Stimulated activated CD4-positive, alpha-beta T cell treated with anti-CD3 and anti-CD28 coated beads, Interleukin-15, amount 100 ng/mL, for 24 hours (primary cell): Measurements from ENCODE around the gene SH3RF3.
"Not testable (repeated sequence)": the region's sequence is repeated elsewhere in the genome, so short reads cannot be mapped to it uniquely, and the experiment has no call there.

Source experiments
- DNase-seq: peaks from one replicate; pipeline ENCODE4 v3.0.0-alpha.2; 2020

The SH3RF3 gene

DNA sequence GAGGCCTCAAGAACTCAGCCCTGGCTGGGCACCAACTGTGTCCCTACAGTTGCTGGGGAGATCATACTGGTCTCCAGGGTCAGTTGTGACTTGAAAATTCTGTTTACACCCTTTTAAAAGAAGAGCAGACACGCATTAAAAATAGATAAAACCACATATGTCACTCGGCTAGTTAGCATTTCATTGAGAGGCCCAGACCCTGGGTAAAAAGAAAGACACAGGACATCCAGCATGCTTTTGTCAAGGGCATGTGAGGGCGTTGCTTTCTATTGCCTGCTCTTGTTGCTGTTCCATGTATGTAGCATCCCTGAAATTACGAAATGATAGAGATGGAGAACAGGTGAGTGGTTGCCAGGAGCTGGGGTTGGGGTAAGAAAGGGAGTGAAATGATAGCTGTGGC lies 390.5 kb downstream of the SH3RF3 start:
- DNase-seq = no peak

DNA sequence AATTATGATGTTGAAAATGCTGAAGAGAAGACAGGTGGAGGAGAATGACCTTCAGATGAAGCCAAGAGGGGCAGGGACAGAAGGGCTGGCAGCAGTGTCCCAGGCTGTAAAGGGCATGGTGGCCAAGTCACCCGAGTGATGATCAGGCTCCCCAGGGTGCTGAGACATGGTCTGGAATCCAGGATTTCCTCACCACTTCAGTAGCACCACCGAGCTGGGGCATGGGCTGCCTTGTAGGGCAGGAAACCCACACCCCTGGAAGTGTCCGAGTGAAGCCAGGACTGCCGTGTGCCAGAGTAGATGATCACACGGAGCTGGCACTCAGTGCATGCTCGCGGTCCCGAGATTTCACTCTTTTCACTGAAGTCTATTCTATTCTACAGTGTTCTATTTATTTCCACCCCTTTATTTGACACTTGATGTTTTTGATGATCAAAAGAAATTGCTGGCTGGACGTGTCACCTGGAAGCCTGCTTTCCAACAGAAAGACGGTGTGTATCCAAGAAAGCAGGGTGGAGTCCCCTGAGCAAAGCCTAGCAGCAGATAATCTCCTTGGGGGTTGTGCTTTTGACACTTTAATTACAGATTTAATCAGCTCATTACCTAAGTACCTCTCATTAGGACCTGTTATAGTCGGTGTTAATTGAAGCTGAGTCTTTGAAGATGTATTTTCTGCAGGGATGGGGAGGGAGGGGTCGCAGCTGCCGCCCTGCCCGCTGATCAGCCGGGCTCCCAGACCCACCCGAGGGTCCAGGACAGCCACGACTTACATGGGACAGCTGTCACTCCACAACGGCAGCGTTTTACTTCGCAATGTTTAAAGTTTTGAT lies 392.4 kb downstream of the SH3RF3 start:
- DNase-seq = no peak

DNA sequence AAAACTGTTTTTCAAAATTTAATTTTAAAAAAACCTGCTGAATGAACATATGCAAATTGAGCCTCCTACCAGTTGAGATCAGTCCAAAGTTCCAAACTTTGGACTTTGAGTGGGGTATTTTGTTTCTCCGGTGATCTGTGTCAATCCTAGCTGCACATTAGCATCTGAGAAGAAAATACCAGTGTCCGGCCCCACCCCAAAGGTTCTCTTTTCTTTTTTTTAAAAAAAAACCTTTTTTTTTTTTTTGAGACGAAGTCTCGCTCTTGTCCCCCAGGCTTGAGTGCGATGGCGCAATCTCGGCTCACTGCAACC lies 393.0 kb downstream of the SH3RF3 start:
- no peak for DNase-seq

DNA sequence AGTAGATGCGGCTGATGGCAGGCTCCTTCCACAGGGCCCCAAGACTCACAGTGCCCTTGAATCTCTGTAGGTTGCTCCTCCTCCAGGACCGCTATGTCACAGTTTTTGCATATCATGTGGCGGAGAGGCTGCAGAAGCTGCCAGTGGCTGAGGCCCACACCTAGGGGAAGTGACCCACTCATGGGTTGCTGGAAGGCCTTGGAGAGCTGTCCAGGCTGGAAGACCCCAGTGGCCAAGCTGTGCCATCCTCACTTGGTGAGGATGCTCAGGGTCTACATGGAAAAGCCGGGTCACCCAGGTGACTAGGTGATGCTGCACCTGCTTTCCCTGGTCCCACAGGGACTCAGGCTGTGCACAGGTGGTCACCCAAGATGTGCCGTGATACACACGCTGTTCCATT lies 394.1 kb downstream of the SH3RF3 start:
- DNase-seq = no peak

DNA sequence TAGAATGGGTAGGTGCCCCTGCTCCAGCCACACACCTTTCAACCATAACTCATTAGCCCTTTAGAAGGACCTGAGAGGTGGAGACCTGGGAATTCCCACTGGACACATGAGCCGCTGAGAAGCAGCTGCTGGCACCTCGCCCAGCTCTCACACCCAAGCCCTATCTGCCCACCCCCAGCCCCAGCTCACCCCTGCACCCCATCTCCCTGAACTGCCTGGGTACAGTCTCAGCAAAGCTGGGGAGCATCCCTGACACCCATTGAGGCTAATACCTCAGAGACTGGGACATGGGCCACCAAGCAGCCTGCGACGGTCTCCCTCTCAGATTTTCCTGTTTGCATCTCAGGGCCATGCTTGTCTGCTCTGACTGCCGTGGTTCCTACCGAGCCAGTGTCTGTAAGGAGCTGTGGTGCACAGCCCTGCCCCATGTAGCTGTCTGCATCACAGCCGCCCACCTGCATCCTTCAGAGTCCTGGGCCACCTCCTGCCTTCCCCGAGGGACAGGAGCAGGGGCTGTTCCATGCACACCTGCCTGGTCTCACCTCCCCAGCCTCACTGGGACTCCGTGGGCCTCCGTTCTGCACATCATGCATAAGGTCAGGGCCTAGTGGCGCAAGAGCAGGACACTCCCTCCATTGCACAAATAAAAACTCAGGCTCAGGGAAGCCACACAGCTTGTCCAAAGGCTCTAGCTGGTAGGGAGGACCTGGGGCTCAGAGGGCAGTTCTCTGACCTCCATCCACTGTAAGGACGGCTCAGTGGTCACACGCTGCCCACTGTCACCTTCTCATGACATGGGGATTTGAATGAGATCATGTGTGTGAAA lies 394.7 kb downstream of the SH3RF3 start:
- DNase-seq = no peak

DNA sequence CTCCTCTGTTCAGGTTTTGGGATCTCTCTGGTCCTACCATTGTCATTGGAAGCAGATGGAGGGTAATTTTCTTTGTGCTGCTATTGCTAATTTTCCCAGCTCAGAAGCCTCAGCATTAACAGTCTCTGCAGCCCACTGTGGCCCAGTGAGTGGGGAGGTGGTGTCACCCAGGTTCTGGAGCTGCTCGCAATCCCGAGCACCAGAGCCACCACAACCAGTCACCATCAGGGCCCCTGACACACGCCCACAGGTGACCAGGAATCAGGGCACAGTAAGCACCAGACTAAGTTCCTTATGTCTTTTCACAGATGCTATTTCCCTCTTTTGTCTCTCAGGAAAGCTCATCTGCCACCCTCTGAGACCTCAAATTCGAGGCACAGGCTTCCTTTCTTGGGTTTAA lies 396.8 kb downstream of the SH3RF3 start:
- no peak for DNase-seq

DNA sequence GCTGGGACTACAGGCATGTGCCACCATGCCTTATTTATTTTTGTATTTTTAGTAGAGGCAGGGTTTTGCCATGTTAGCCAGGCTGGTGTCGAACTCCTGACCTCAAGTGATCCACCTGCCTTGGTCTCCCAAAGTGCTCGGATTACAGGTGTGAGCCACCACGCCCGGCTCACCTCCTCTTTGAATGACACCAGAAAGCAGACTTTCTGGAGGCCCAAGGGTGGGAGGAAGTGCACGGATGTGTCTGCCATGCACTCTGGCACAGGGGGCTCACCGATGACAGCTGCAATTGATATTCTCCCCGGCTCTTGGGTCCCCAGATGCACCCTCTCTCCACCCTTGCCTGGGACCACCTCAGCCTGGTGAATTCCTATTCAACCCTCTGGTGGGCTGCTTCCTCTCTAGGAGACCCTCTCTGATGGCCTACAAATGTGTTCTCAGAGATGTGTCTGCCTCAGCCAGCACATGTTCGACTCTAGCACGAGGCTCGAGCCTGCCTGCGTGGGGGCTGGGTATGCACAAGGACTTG lies 397.5 kb downstream of the SH3RF3 start:
- no peak for DNase-seq

DNA sequence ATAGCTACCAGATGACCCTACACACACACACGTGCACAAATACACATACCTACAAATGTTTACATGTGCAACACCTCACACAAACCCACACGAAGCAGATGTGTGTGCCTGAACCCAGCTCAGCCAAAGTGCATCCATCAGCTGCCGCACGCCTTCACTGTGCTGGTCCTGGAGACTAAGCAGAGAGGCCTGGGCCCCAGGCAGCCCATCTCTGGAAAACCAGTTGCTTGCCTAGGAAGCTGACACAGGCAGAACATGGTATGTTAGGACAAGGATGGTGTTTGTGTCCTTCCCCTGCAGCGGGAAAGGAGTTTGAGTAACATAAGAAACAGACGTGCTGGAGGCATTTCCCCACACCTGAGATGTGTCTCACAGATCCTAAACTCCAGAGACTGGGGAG lies 398.1 kb downstream of the SH3RF3 start:
- no peak for DNase-seq

DNA sequence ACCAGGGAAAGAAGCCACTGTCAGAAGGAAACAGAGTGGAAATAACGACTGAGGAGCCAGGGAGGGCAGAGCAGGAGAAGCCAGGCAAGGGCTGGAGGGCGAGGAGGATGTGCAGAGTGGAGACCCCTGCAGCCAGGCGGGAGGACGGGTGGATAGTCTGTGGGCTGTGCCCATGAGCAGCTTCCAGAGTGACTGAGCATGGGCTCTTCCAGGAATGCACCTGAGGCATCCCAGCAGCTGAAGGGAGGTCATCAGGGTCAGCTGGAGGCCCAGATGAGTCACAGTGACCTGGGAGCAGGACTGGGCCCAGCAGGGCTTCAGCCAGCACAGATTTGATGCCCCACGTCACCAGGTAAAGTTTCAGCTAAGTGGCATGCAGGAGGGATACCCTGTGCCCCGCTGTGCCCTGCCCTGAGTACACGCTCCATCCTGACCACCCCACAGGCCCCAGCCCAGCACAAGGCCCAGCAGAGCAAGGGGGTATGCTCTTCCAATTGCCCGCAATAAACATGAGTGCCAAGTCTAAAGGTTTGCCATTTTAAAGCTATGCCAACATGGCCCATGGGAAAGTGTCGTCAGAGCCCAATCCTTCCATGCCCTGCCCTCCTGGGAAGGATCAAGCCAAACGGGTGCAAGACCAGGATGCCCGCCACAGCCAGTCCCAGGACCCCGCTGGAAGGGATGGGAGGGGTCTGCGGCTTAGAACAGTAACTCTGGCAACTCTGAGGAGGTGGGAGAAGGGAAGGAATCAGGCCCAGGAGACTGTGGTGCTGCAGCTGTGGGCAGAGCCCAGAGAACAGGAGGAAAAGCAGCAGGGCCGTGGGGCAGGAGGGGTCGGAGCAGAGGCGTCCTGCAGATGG lies 399.1 kb downstream of the SH3RF3 start:
- no peak for DNase-seq

DNA sequence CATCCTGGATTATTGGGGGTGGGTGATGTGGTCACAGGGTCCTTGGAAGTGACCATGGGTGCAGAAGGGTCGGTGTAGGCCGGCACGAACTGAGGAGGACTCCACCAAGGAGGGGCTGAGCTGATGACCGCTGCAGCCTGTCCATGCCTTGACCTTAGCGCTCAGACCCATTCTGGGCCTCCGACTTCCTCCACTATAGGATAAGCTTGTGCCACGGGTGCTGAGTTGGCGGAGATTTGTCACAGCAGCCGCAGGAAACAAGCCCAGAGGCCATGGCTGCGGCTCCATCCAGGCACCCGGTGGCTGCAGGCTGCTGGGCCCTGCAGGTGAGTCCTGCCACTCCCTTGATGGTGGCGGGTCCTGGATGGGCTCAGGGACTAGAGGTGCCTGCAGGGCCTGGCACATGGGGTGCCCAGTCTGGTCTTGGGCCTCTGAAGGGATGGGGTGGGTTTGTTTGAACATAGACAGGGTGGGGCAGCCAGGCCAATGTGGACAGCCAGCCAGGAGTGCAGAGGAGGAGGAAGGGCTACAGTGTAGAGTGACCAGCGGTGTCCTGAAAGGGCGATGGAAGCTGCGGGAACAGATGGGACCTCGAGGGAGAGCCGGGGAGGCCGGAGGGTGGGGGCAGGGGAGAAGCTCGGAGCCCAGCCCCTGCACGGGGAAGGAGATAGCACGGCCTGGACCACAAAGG lies 400.0 kb downstream of the SH3RF3 start:
- DNase-seq = no peak

DNA sequence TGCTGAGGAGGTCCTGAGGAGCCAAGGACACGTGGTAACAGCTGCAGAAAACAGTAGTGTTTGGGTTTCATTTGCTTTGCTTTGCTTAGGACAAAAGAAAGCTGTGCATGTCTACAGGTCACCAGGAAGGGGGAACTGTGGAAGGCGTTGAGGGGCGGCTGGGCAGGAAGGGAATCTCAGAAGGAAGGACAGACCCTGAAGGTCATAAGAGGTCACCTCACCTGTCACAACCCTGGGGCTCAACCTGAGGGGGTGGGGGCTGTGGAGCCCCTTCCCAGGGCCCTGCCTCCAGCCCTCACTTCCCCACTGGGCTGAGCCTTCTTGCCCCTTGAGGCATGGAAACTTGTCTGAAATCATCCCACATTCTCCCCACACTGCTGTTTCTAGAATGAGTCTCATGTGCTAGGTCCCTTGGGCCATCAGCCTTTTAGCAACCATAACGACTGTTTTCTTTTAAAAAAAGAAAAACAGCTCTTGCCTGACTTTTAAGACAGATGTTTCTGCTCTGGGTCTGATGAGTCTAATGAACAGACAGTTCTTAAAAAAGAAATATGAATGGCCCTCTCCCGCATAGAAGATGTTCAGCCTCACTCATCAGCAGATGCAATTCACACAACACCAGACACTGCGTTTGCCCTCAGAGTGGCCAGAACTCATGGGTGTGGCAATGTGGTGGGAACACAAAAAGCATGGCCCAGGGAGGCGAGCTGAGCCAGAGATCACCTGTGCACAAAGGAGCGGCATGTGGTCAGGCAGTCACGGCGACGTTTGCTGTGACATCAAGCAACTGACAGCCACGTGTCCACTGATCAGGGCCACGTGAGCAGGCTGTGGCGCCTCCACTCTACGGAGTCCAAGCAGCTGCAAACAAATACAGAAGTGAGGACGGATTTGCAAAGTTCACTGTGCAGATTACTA lies 400.8 kb downstream of the SH3RF3 start:
- no peak for DNase-seq

DNA sequence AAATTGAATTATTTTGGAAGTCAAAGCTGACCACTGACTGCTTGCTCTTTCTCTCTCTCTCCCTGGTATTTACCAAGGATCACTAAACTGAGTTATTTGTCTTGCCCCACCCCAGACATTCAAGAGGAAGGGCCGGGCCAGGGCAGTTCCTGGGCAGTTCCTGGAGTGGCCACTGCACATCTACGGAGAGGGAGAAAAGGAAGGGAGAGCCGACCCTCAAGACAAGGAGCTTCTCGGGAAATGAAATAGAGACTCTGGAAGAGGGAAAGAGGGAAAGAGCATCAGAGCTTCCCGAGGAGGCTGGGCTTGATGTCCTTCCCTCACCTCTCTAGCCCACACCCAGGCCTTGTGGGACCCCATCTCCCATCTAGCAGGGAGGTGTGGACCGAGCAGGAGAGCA lies 401.7 kb downstream of the SH3RF3 start:
- no peak for DNase-seq

DNA sequence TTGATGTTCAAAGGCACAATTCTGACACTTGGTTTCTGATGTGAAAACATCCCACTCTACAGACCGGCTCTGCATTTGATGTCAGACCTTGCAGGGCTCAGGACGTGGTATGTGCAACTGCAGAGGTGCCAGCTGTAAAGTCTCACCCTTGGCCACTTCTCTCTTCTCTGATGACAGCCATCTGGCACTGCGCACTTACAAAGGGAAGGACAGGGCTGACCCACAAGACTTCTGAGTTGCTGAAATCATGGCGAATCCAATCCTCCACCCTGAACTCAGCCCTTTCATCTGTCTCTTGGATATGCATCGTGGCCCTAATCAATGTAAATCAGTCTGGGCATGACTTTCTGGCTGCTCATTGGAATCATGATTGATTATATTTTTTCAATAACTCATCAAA lies 402.2 kb downstream of the SH3RF3 start:
- DNase-seq = no peak

DNA sequence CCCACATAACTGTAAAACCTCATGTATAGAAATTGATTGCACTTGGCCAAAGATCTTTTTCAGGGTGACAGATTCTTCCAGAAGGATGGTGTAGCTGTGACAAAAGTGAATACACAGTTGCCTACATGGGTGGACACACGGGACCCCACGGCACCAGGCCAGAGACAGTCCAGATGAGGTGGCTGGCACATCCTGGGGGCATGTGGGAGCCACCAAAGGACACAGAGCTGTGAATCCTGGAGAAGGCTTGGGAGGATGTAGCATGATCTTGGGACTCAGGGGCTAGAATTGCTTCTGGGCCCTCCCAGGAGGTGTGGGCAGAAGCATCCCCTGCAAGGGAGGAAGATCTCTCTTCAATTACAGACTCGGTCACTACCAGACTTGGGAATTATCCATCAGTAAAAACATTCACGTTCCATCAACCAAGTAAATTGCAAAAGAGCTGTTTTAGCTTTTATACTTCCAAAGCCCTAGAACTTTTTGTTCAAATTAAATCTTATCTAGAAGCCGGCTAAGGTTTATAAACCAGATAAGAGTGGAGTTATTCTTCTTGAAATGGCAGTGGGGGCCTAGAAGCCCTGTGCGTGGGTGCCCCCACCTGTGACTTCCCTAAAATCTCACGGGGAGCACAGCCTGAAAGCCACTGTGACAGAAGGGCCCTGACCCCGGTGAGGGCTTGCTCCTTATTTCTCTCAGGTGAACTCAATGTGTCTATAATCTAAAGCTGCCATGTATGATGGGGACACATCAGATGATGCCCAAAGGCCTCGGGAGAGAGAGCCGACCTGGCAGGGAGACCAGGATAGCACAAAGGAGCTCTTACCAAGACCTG lies 403.1 kb downstream of the SH3RF3 start:
- no peak for DNase-seq

DNA sequence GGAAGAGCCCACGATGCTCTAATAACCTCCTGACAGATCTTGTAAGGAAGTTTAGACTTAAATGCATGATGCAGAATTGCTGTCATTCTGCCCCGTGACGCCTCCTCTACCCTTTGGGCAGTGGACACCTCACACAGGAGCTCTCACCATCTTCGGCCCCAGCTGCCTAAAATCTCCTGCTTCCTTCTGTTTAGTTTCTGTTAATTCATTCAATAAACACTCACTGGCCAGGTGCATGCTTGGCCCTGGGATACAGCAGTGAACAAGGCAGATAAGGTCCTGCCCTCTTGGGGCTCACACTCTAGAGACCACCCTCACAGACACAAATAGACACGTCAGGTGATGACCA lies 403.7 kb downstream of the SH3RF3 start:
- DNase-seq = no peak

DNA sequence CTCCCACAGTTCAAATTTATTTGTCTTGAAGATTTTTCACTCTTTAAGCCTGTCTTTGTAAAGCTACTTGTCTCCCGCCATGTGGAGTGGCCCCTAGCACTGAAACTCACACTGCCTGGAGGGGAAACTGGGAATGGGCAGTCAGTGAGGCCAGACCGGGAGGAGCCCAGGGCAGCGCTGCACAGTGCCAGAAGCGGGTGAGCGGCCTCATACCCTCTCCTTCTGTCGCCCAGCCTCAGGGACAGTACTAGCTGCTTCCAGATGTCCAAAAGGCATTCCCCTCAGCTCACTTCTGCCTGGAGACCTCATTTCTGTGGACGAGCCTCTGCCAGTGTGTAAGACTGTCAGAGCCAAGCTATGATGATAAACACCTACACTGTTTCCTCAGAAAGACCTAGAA lies 404.8 kb downstream of the SH3RF3 start:
- no peak for DNase-seq

DNA sequence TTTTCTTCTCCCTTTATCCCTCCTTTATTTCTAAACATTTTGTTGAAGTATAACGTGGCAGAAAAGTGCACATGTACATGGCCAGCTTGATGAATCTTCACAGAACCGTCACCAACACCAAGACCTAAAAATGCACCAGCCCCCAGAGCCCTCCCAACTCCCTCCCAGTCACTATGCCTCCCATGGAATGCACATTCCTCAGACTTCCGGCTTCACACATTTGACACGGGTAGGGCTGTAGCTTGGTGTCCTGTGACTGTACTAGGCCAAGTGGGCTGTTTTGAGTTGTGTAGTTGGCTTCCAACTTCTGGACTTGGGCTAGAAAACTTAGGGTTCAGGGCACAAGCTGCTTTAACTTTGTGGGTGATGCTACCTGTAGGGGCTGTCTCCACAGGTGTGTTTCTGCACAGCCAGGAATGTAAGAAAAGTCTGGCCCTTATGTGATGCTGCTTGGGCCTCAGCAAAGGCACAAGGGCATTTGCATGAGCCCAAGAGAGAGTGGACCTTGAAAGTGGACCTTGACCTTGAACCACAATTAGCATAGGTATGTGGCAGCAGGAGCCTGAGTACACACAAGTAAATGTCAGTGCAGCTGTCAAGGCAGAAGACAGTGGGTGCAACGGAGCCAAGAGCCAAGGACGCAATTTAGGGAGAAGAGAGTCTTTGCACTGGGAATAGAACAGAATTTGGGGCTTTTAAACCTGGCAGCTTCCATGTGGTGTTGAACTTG lies 406.4 kb downstream of the SH3RF3 start:
- DNase-seq = no peak

DNA sequence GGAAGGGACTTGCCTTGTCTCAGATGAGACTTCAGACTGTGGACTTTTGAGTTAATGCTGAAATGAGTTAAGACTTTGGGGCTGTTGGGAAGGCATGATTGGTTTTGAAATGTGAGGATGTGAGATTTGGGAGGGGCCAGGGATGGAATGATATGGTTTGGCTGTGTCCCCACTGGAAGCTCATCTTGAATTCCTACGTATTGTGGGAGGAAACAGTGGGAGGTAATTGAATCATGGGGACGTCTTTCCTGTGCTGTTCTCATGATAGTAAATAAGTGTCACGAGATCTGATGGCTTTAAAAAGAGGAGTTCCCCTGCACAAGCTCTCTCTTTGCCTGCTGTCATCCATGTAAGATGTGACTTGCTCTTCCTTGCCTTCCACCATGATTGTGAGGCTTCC lies 407.6 kb downstream of the SH3RF3 start:
- not testable (repeated sequence) for DNase-seq

DNA sequence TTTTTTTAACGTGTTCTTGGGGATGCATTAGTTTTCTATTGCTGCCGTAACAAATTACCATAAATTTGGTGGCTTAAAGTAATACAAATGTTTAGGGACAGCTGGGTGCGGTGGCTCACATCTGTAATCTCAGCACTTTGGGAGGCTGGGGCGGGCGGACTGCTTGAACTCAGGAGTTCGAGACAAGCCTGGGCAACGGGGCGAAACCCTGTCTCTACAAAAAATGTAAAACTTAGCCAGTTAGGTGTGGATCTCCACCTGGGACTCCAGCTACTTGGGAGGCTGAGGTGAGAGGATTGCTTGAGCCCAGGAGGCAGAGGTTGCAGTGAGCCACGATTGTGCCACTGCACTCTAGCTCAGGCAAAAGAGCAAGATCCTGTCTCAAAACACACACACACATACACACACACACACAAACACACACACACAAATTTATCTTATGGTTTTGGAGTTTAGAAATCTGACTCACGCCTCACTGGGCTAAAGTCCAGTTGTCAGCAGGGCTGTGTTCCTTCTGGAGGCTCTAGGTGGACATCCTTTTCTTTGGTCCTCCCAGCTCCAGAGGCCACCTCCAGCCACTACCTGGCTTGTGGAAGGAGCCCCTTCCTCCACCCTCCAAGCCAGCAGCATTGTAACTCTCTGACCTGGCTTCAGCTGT lies 408.7 kb downstream of the SH3RF3 start:
- no peak for DNase-seq
